ENCODE results near the gene IL27RA.

IL27RA gene

DNA sequence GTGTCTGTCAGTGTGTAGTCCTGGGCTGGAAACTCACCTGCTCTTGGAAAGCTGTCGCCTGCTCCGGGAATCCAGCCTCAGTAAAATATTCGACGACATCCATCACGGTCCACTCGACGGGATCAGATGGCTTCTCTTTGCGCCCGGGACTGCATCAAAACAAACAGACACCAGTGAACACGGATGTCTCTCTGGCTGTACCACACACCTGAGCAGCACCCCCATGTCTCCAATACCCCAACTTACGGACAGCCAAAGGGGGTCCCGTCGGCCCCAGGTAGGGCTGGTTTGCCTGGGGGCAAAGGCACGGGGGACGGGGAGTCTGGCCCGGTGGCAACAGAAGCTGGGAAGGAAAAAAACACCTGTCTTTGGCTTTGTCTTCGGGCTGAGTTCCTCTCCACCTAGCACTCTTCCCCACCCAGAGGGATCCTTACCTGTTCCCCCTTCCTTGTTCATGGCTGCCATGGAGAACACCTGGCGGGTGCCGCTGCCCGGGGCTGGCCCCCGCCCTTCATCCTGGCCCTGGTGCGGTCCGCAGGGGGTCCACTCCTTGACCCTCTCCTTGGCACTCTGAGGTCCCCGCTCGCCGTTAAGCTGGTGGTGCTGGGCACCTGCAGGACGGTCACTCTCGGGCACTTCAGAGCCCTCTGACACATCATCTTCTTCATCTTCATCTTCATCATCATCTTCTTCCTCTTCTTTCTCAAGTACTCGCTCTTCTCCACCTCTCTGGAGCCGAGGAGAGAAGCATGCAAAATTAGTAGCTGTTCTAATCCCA lies 57.3 kb downstream of the IL27RA start:
- no peak for DNase-seq (ENCODE audit: low read depth in 2 of 2)

DNA sequence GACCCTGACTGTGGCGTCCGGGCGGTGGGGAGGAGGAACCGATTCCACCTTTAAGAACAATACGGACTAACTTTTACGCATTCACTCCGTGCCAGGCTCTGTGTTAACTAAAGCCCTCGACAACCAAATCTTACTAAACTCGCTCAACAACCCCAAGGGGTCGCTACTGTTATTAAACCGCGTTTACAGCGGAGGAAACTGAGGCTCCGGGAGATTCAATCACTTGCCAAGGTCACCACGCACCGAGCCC lies 57.8 kb downstream of the IL27RA start:
- DNase-seq (ENCODE audit: low read depth in 2 of 2), result no peak

DNA sequence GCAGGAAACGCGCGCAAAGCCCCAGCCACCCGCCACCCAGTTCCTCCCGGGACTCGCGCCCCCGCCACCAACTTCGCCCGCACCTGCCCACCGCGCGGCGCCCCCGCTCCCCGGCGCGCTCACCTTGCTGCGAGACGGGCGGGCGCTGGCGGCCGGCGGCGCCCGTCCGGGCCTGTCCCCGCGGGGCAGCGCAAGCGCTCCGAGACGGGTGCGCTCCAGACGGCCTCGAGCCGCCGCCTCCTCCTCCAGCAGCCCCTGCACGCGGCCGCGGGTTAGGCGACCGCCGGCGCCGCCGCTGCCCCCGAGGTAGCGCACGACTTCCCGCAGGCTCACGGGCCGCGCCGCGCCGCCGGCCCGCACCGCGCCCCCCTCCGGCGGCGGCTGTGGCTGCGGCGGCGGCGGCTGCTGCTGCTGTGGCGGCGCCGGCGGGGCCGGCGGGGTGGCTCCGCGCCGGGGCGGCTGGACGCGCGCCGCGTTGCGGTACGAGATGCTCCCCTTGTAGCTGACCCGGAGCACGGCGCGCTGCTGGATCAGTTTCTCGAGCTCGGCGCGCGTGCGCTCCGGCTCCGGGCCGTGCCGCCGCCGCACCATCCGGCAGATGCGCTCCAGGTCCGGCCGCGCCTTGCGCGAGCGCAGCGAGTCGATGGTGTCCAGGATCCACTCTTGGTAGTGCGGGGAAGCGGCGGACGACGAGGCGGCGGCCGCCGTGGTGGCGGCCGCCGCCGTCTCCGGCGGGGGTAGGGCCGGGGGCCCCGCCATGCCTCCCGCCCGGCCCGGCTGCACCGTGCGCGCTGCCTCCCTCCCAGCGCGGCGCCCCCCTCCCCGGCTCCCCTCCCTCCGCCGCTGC lies 58.3 kb downstream of the IL27RA start:
- DNase-seq (ENCODE audit: low read depth in 2 of 2), result no peak

DNA sequence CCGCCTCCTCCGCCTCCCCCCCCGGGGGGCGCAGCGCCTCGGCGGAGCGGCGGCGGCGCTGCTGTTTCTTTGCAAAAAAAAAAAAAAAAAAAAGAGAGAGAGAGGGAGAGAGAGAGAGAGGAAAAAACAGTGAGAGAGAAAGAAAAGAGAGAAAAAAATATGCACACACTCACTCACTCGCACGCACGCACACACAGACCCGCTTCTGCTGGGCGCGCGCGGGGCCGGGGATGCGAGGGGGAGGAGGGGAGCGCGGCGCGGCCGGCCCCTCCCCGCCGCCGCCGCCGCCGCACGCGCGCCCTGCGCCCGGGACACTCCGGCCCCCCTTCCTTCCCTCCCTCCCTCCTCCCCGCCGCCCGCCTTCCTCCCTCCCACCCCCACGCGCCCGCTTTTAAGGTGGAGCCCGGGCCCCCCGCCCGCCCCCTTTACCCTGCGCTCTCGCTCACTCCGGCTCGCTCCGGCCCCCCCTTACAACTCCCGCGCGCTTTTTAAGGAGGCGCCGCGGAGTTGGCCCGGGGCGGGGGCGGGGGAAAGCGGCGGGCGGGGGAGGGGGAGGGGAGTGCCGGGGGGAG lies 59.0 kb downstream of the IL27RA start, which contains the start of gene SAMD1:
SAMD1 (minus strand) TSS at position 243 of the 572 bp plus-strand sequence.
- DNase-seq (ENCODE audit: low read depth in 2 of 2), result peak; percentile 71 to 80

DNA sequence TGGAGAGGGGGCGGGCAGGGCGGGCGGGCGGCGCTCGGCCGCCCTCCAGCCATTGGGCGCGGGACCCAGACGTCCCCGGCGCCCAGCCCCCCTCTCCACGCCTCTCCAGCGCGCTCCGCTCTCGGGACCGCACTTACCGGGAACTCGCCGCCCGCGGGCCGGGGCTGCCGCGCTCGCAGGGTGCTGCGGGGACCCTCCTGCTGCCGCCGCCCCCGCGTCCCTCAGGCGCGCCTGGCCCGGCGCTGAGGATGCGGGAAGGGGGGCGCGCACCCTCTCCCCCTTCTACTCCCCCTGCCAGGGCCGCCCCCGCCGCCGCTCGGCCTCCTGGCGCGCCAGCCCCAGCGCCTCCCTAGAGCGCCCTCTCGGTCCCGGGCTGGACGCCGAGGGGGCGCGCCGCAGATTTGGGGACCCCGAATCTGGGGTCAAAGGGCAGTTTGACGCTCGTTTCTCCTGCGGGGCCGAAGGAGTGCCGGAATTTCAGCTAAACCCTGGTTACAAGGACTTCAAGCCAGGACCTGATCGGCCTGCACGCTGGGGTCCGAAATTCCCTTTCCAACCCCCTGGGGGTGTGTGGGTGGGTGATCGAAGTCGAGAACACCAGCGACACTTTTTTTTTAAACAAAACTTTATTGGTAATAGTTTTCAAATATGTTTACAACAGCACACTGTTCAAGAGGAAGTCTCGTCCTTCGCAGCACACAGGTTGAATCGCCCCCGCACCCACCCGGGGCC lies 59.7 kb downstream of the IL27RA start:
- DNase-seq (ENCODE audit: low read depth in 2 of 2), result peak in 1 of 2 donors; percentile 68

DNA sequence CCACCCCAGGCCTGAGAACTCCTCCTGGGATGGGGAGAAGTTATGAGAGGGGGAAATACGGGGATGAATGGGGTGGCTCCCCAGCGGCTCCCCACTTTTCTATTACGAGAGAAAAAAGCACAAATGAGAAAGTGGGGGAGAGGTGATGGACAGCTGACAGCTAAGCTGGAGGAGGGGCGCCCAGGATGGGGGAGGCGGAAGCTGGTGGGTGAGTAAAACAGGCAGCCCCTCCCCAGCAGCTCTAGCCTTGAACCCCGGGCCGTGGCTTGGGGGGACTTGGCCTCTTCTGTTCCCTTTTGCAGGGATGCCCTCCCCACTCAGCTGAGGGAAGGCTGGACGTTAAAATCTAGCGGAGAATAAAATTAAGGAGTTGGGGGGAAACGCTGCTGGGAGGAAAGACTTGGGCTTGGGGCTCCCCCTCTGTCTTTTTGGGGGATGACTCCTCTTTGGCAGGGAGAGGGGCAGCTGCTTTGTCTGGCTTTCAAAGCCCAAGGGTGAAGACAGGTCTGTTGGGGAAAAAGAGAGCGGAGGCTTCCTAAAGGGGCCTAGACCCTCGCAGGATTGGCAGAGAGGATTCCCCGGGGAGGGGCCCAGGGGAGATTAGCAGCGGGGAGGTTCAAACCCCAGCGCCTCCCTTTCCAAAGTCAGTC lies 60.4 kb downstream of the IL27RA start:
- DNase-seq (ENCODE audit: low read depth in 2 of 2), result no peak

DNA sequence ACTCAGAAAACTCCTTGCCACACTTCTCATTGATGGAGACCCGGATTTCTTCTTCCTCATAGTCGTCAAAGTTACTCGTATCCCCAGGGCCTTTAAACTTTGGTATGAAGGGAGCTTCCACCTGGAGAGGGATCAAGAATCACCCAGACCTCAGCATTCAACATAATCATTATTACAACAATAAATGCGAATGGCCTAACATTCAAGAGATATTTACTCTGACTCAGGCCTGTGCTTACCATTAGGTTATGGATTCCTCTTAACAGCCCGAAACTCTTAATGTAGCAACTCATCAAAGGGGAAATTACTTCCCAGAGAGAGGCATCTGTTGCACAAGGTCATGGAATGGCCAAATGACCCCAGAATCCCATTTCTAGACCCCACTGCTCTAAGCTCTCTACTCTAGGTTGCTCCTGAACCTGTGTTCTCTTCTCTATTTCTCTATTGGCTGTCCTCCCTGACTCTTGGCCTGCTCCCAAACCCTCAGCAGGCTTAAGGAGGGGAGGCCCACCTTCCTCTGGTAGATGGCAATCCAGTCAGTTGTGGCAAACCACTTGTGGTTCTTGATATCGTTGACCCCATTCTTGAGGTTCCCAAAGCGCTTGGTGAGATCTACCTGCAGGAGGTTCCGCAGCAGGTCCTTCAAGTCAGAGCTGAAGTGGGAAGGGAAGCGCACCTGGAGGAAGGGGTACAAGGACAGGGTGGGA lies 61.7 kb downstream of the IL27RA start:
- no peak for DNase-seq (ENCODE audit: low read depth in 2 of 2)

DNA sequence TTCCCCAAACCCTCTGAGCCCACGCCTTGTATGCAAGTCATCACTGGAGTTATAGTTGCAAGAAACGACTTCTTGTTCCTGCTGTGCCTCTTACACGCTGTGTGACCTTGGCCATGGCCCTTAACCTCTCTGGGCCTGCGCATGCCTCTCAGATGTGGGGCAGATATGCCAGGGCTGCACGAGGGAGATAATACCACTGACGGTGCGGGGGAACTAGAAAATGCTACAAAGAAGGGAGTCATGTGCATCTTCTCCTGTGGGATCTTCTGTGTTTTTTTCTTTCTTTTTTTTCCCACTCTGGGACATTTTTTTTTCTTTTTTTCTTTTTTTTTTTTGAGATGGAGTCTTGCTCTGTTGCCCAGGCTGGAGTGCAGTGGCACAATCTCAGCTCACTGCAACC lies 63.3 kb downstream of the IL27RA start:
- no peak for DNase-seq (ENCODE audit: low read depth in 2 of 2)

DNA sequence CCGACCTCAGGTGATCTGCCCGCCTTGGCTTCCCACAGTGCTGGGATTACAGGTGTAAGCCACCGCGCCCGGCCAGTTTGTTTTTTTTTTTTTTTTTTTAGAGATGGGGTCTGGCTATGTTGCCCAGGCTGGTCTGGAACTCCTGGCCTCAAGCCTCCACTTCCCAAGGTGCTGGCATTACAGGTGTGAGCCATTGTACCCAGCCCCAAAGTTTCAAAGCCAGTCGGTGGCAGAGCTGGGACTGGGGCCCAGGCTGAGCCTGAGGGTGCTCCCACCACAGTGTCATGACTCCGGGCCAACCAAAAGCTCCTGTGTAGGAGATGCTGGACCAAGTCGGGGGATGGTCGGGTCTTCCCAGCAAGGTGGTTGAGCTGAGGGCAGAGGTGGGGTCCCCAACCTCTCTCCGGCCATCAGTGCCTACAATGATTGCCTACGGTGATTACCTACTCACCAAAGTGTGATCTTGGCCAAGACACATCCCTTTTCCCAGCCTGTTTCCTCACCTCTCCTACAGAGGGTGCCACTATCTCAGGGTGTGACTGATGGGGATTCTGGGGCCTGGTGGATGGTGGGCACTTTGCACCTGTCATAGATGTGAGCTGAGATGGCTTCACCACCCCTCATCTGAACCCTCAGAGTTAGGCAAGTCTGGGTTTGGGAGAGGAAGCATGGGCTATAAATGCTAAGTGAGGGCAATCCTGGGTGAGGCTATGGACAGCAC lies 64.9 kb downstream of the IL27RA start:
- DNase-seq (ENCODE audit: low read depth in 2 of 2), result no peak

DNA sequence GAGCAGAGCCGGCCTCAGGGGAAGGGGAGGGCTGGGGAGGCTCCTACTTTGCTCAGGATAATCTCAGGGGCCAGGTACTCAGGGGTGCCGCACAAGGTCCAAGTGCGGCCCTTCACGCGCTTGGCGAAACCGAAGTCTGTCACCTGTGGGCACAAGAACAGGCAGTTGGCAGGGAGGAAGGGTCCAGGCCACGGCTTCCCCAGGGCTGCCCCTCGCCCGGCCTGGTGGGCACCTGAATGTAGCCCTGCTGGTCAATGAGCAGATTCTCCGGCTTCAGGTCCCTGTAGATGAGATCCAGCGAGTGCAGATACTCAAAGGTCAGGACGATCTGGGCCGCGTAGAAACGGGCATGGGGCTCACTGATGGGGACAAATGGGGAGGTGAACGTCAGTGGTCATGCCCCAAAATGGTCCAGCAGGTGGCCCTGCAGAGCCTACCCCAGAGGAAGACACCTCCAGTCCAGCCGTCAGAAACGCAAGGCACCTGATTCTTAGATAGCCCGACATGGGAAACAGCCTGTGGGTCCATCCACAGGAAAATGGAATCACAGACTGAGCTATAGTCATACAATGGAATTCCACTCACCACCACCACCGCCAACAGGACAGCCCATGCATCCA lies 66.1 kb downstream of the IL27RA start:
- DNase-seq (ENCODE audit: low read depth in 2 of 2), result no peak

DNA sequence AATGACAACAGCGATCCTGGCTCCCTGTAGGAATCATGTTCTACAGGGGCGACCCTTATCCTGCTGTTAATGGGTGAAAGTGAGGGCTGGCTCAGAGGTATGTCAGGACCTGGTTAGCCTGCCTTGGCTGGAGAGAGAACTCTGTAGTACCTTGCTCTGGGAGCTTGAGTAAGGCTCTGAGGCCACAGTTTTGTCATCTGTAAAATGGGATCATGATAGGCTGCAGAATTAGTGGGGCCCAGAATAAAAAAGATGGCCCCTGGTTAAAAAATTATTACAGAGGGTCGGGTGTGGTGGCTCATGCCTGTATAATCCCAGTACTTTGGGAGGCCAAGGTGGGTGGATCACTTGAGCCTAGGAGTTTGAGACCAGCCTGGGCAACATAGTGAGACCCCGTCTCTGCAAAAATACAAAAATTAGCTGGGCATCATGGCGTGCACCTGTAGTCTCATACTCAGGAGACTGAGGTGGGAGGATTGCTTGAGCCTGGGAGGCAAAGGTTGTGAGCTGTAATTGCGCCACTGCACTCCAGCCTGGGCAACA lies 69.5 kb downstream of the IL27RA start:
- DNase-seq (ENCODE audit: low read depth in 2 of 2), result no peak

DNA sequence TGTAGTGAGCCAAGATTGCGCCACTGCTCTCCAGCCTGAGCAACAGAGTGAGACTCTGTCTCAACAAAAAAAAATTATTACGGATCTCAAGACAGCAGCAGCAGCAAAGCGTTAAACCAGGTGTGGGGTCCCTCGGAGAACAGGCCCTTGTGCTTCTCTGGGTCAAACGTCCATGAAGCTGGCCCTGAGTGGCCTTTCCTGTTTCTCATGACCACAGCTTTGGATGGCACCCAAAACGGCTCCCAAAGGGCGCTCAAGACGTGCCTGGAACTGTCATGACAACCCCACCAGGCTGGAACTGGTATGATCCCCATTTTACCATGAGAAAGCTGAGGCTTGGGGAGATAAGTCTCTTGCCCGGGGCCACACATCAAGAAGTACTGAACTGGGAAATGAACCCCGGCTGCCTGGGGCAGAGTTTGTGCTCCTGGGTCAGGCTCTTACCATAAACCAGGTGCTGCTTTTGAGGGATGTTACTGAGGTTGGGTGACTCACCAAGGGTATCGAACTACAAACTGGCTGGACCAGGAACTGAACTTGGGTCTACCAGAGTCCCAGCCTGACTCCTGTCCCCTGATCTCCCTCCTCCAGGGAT lies 70.6 kb downstream of the IL27RA start:
- no peak for DNase-seq (ENCODE audit: low read depth in 2 of 2)

DNA sequence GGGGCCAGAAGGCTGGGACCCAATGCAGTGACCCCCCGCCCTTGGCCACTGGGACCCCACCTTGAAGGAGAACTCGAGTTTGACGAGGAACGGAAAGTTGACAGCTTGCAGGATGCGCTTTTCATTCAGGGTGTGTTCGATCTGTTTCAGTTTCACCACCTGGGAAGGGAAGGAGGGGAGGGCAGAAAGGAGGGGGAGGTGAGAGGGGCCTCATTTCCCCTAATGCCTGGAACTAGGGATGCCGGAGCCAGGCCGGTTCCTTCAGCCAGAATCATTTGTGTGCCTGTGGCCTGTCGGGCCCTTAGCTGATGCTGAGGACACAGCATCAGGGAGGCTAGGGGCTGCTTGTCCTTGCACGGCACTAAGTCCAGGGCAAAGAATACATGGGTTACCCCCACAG lies 71.2 kb downstream of the IL27RA start:
- DNase-seq (ENCODE audit: low read depth in 2 of 2), result no peak

Measured in stimulated activated CD4-positive, alpha-beta T cell treated with anti-CD3 and anti-CD28 coated beads, Interleukin-4, amount 100 ng/mL, for 48 hours (primary cell).